GM12892 (cell line): ENCODE results near the gene ZNF770.
"Not testable (repeated sequence)": the region's sequence is repeated elsewhere in the genome, so short reads cannot be mapped to it uniquely, and the experiment has no call there.

ENCODE experiments used
- DNase-seq: peaks from one replicate; pipeline ENCODE4 v3.0.0; 2011; ENCODE audit not compliant: insufficient read length
- FAIRE-seq: peaks from 2 replicates; lab custom pipeline; 2011; peaks lifted over from hg19 to GRCh38; lab: Jason Lieb, UNC
- POLR2A ChIP-seq: IDR thresholded peaks from 2 replicates; pipeline ENCODE4 v1.6.1; 2011; ENCODE audit warnings: low read depth, low read length, control low read depth
- POLR2AphosphoS5 ChIP-seq: IDR thresholded peaks from 2 replicates; pipeline ENCODE4 v1.6.1; 2011; ENCODE audit warnings: low read depth, low read length, control low read depth
- TAF1 ChIP-seq: IDR thresholded peaks from 2 replicates; pipeline ENCODE4 v1.6.1; 2011; ENCODE audit warnings: low read depth, mild to moderate bottlenecking, control low read depth, low read length, borderline replicate concordance

Gene ZNF770

GRCh38 chr15:34969340-34970097 lies 18.6 kb downstream of the ZNF770 start, which contains the start of gene AQR:
AQR (minus strand) TSS chr15:34969742; CDS start chr15:34969613, 129 bp downstream.
- DNase-seq (peak; percentile 87), FAIRE-seq (peak; percentile 99)
- TF ChIP-seq POLR2A (peak; percentile 93), POLR2AphosphoS5 (peak; percentile 94), TAF1 (peak; percentile 94)

- no peak for FAIRE-seq
- TF ChIP-seq POLR2A (no peak), TAF1 (no peak), POLR2AphosphoS5 (no peak)
These were observed 23.8 kb downstream of the ZNF770 start for GRCh38 chr15:34964277-34964676.

GRCh38 chr15:34953851-34954250 lies 34.2 kb downstream of the ZNF770 start:
- FAIRE-seq (no peak), DNase-seq (no peak)
- no peak for TF ChIP-seq POLR2AphosphoS5
- no peak for TF ChIP-seq POLR2A
- no peak for TF ChIP-seq TAF1

More at GRCh38 chr15:34964277-34964676, 23.8 kb downstream of the ZNF770 start:
- no peak for DNase-seq

GRCh38 chr15:34952481-34952880 lies 35.6 kb downstream of the ZNF770 start:
- FAIRE-seq (no peak), DNase-seq (no peak)
- TF ChIP-seq POLR2A (no peak), POLR2AphosphoS5 (no peak), TAF1 (no peak)

- TF ChIP-seq POLR2A (no peak), POLR2AphosphoS5 (no peak), TAF1 (no peak)
- DNase-seq = no peak
- FAIRE-seq = peak; percentile 58
These were observed 36.1 kb downstream of the ZNF770 start for GRCh38 chr15:34951993-34952392.

- TF ChIP-seq POLR2AphosphoS5 (no peak), POLR2A (no peak), TAF1 (no peak)
- no peak for FAIRE-seq
- DNase-seq = no peak
These were observed 43.2 kb downstream of the ZNF770 start for GRCh38 chr15:34944936-34945335.

- DNase-seq = no peak
- FAIRE-seq = no peak
- TF ChIP-seq POLR2AphosphoS5 = no peak
- no peak for TF ChIP-seq POLR2A
These were observed 44.4 kb downstream of the ZNF770 start for GRCh38 chr15:34943711-34944110.

GRCh38 chr15:34943264-34943663 lies 44.8 kb downstream of the ZNF770 start:
- DNase-seq, FAIRE-seq: not testable (repeated sequence)

- no peak for FAIRE-seq
- TF ChIP-seq POLR2AphosphoS5 (no peak), TAF1 (no peak), POLR2A (no peak)
- DNase-seq = no peak
These were observed 45.7 kb downstream of the ZNF770 start for GRCh38 chr15:34942363-34942762.

- DNase-seq (no peak), FAIRE-seq (no peak)
- TF ChIP-seq POLR2A = no peak
- no peak for TF ChIP-seq POLR2AphosphoS5
- no peak for TF ChIP-seq TAF1
These were observed 46.3 kb downstream of the ZNF770 start for GRCh38 chr15:34941831-34942230.

- DNase-seq (no peak), FAIRE-seq (no peak)
- TF ChIP-seq POLR2A (no peak), TAF1 (no peak), POLR2AphosphoS5 (no peak)
These were observed 46.8 kb downstream of the ZNF770 start for GRCh38 chr15:34941185-34941698.

- TF ChIP-seq TAF1 (no peak), POLR2AphosphoS5 (no peak), POLR2A (no peak)
- FAIRE-seq (no peak), DNase-seq (no peak)
These were observed 54.6 kb downstream of the ZNF770 start for GRCh38 chr15:34933432-34933975.

- FAIRE-seq = peak; percentile 30
- not testable (repeated sequence) for DNase-seq
These were observed 59.7 kb downstream of the ZNF770 start for GRCh38 chr15:34928349-34928748.
